Breast epithelium (tissue), 4 donors: Measurements from ENCODE around the gene ZNF85. TPM values are rescaled to one million over a fixed set of nuclear protein-coding genes. Genes with fewer than 3 reads are reported as not detected.
"Not testable (repeated sequence)": the region's sequence is repeated elsewhere in the genome, so short reads cannot be mapped to it uniquely, and the experiment has no call there.

Experiments used
- DNase-seq, 2 donors: peaks; one replicate each; pipeline ENCODE4 v3.0.0-alpha.2; 2019; ENCODE audit warnings: low spot score in 2 of 2
- H3K27ac ChIP-seq, 2 donors: fragments of 200-600 bp; sonication (generic) in 1 of 2; one replicate each; pipeline ENCODE4 v1.5.1; 2016 to 2019; ENCODE audit warnings: mild to moderate bottlenecking in 1 of 2
- H3K27me3 ChIP-seq, 2 donors: fragments of 200-600 bp; sonication (generic) in 1 of 2; one replicate each; pipeline versions ENCODE4 v1.5.1 to v1.6.0; 2017 to 2019; ENCODE audit warnings: control low read depth in 1 of 2, mild to moderate bottlenecking in 1 of 2
- H3K36me3 ChIP-seq: fragments of 200-600 bp; one replicate; pipeline ENCODE4 v1.5.1; 2019
- H3K4me1 ChIP-seq, 2 donors: fragments of 200-600 bp; sonication (generic); one replicate each; pipeline ENCODE4 v1.5.1; 2016 to 2019; ENCODE audit warnings: control low read depth in 1 of 2
- H3K4me3 ChIP-seq, 3 donors: fragments of 200-600 bp; sonication (generic); 1 replicate in 2 of 3; 2 replicates in 1 of 3; pipeline ENCODE4 v1.5.1; 2016 to 2019; ENCODE audit warnings: mild to moderate bottlenecking in 3 of 3, moderate library complexity in 2 of 3
- H3K9me3 ChIP-seq, 2 donors: fragments of 200-600 bp; sonication (generic) in 1 of 2; one replicate each; pipeline ENCODE4 v1.5.1; 2016 to 2019; ENCODE audit warnings: control low read depth in 1 of 2
- POLR2A ChIP-seq: fragments of 450-650 bp; IDR thresholded peaks from one replicate; pipeline ENCODE4 v1.6.1; 2016; ENCODE audit warnings: antibody characterized with exemption, mild to moderate bottlenecking, moderate library complexity
- POLR2AphosphoS5 ChIP-seq, 3 donors: sonication (generic); formaldehyde crosslinking; IDR thresholded peaks; one replicate each; pipeline ENCODE4 v1.6.1; 2017; ENCODE audit warnings: antibody characterized with exemption in 3 of 3
- intact Hi-C: fragments of 100-400 bp; cut with DNase I; formaldehyde crosslinking; loops from one replicate; pipeline ENCODE4 v1.15.1; 2023; ENCODE audit warnings: low total_unique reads
- total RNA-seq, 3 donors: library from RNA; depleted of rRNA; stranded (reverse); fragments of >200 nt; gene quantifications; one replicate each; pipeline ENCODE4 v1.1.0, GENCODE V29; 2016
- TF ChIP-seq, protein P1 (sequence below), 3 donors: fragments of 450-650 bp; IDR thresholded peaks; one replicate each; pipeline ENCODE4 v1.5.1; 2016 to 2017; ENCODE audit warnings: antibody characterized with exemption in 3 of 3, mild to moderate bottlenecking in 3 of 3, moderate library complexity in 3 of 3

Gene ZNF85
- total RNA-seq, 3 donors from 2014 or later, result 3.7 to 14.2 (median 9.2) TPM

DNA sequence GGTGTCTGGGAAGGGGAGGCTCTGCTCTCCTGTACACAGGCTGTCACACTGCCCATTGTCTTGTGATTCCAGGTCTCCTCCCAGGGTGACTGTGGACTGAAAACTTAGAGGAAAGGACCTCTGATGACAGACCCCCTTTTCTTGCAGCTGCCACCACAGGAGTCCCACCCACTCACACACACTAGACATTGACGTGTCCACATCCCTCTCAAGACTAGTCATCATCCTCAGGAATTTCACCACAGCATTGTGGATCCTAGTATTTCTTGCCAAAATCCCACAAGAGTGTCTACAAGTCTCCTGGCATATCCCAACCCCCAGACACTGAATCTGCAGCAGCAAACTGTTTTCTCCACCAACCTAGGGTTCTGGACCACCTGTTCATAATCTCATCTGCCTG lies 5.3 kb downstream of the ZNF85 start:
- intact Hi-C loops, result no loop called here
- H3K36me3 ChIP-seq, result no peaks in the 10 kb centered on the region
- no peaks in the 10 kb centered on the region for H3K27me3 ChIP-seq
- H3K4me3 ChIP-seq, result no peak overlapping the region
- H3K4me1 ChIP-seq, result no peaks in the 10 kb centered on the region
- H3K9me3 ChIP-seq, result peaks cover 0 to 4% of the 10 kb centered on the region in 2 donors
- TF ChIP-seq, protein P1, sequence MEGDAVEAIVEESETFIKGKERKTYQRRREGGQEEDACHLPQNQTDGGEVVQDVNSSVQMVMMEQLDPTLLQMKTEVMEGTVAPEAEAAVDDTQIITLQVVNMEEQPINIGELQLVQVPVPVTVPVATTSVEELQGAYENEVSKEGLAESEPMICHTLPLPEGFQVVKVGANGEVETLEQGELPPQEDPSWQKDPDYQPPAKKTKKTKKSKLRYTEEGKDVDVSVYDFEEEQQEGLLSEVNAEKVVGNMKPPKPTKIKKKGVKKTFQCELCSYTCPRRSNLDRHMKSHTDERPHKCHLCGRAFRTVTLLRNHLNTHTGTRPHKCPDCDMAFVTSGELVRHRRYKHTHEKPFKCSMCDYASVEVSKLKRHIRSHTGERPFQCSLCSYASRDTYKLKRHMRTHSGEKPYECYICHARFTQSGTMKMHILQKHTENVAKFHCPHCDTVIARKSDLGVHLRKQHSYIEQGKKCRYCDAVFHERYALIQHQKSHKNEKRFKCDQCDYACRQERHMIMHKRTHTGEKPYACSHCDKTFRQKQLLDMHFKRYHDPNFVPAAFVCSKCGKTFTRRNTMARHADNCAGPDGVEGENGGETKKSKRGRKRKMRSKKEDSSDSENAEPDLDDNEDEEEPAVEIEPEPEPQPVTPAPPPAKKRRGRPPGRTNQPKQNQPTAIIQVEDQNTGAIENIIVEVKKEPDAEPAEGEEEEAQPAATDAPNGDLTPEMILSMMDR (IDR thresholded peaks at IDR 0.05), result no peak
- TF ChIP-seq POLR2AphosphoS5 (IDR thresholded peaks at IDR 0.05), result no peak
- TF ChIP-seq POLR2A, result no peak
- H3K27ac ChIP-seq, result no peak overlapping the region
- no peak for DNase-seq

DNA sequence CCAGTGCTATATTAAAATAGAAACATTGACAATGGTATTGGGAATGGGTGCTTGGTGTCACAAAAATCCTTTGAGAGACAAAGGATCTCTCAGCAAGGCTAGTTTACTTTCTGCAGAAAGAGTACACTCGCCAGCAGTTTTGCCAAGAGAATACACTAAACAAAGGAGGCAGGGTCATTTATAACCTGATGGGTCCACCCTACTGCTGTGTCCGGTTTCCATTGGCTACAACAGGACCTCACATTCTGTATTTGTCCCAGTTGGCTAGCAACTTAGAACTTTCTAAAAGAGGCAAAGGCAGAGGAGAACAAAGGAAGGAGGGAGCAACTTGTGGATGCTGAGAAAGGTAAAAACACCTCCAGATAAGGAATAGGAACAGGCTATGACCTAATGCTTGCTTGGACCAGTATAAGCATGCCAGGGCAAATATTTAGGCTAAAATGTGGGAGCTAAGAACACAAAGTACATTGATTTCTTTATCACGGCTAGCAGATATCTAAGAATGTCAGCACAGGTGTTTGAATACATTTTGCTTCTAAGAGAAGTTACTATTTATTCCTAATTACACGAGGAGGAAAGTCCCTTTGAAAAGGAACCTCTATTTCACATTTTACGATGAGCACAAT lies 13.4 kb downstream of the ZNF85 start:
- intact Hi-C loops, H3K4me3 ChIP-seq, H3K9me3 ChIP-seq, DNase-seq, H3K4me1 ChIP-seq, H3K36me3 ChIP-seq, H3K27me3 ChIP-seq, H3K27ac ChIP-seq: not testable (repeated sequence)

DNA sequence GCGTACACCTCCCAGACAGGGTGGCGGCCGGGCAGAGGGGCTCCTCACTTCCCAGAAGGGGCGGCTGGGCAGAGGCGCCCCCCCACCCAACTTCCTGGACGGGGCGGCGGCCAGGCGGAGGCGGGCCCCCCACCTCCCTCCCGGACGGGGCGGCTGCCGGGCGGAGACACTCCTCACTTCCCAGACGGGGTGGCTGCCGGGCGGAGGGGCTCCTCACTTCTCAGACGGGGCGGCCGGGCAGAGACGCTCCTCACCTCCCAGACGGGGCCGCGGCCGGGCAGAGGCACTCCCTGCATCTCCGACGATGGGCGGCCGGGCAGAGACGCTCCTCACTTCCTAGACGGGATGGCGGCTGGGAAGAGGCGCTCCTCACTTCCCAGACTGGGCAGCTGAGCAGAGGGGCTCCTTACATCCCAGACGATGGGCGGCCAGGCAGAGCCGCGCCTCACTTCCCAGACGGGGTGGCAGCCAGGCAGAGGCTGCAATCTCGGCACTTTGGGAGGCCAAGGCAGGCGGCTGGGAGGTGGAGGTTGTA lies 29.6 kb downstream of the ZNF85 start:
- H3K9me3 ChIP-seq, result peaks cover 19 to 32% of the 10 kb centered on the region in 2 donors
- H3K27ac ChIP-seq, intact Hi-C loops, H3K27me3 ChIP-seq, DNase-seq, H3K36me3 ChIP-seq, H3K4me3 ChIP-seq, H3K4me1 ChIP-seq: not testable (repeated sequence)

DNA sequence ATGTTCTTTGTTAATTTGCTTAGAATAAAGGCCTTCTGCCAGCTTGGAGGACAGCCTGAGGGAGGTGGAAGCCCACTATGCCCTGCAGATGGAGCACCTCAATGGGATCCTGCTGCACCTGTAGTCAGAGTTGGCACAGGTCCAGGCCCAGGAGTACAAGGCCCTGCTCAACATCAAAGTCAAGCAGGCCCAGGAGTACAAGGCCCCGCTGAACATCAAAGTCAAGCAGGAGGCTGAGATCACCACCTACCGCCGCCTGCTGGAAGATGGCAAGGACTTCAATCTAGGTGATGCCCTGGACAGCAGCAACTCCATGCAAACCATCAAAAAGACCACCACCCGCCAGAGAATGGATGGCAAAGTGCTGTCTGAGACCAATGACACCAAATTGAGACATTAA lies 41.7 kb downstream of the ZNF85 start:
- H3K36me3 ChIP-seq, result no peaks in the 10 kb centered on the region
- intact Hi-C loops, result no loop called here
- no peak for DNase-seq
- TF ChIP-seq, protein P1 (IDR thresholded peaks at IDR 0.05), result no peak
- TF ChIP-seq POLR2AphosphoS5 (IDR thresholded peaks at IDR 0.05), result no peak
- no peak overlapping the region for H3K27ac ChIP-seq
- no peaks in the 10 kb centered on the region for H3K27me3 ChIP-seq
- H3K9me3 ChIP-seq, result no peaks in the 10 kb centered on the region
- no peaks in the 10 kb centered on the region for H3K4me1 ChIP-seq
- no peak overlapping the region for H3K4me3 ChIP-seq

DNA sequence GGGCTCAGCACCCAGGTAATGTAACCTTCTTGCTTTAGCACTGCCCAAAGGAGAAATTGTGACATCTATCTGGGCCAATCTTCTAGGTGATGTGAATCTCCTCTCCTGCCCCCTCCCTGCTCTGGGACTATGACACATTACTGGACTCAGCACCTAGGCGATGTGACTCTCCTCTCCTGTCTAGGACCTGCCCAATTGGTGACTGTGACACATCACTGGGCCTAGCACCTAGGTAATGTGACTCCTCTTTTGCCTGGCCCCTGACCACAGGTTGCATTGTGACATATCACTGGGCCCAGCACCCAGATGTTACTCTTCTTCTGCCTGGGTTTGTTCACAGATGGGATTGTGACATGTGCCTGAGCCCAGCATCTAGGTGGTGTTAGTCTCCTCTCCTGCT lies 45.0 kb downstream of the ZNF85 start:
- Histone ChIP-seq H3K27me3 (no peaks in the 10 kb centered on the region), H3K4me3 (no peak overlapping the region), H3K4me1 (no peaks in the 10 kb centered on the region), H3K36me3 (no peaks in the 10 kb centered on the region), H3K9me3 (no peaks in the 10 kb centered on the region), H3K27ac (peak overlapping the region in 1 of 2 donors; percentile 13)
- intact Hi-C loops, result no loop called here
- TF ChIP-seq POLR2A (no peak), POLR2AphosphoS5 (IDR thresholded peaks at IDR 0.05) (no peak)
- TF ChIP-seq, protein P1 (IDR thresholded peaks at IDR 0.05), result no peak
- no peak for DNase-seq

DNA sequence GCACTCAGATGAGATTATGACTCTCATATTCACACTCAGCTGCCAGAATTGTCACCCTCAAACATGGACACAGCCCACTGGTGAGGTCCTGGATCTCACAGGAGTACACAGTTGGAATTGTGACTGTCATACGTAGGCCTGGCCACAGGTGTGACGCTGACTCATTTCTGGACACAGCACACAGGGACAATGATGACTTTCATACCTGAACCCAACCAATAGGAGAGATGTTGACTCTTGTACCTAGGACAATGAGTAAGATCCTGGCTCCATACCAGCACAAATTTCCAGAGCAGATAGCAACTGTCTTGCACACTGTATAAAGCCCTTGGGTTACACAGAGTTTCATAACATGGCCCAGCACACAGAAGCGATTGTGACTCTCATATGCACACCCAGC lies 46.4 kb downstream of the ZNF85 start:
- no peaks in the 10 kb centered on the region for H3K4me1 ChIP-seq
- TF ChIP-seq, protein P1 (IDR thresholded peaks at IDR 0.05), result no peak
- TF ChIP-seq POLR2A (no peak), POLR2AphosphoS5 (IDR thresholded peaks at IDR 0.05) (no peak)
- H3K4me3 ChIP-seq, result no peak overlapping the region
- intact Hi-C loops, result no loop called here
- H3K9me3 ChIP-seq, result no peaks in the 10 kb centered on the region
- H3K27ac ChIP-seq, result peak overlapping the region; percentile 68 to 72
- H3K36me3 ChIP-seq, result no peaks in the 10 kb centered on the region
- H3K27me3 ChIP-seq, result no peaks in the 10 kb centered on the region
- DNase-seq, result peak; percentile 63 to 64
